Vagina (tissue), 2 donors: Measurements from ENCODE around the gene FUT8.

ENCODE experiments used
- POLR2AphosphoS5 ChIP-seq, 2 donors: sonication (generic); formaldehyde crosslinking; IDR thresholded peaks; one replicate each; pipeline ENCODE4 v1.9.0; 2017; ENCODE audit warnings: antibody characterized with exemption in 2 of 2, mild to moderate bottlenecking in 2 of 2, low read depth in 1 of 2; ENCODE audit not compliant: insufficient read depth in 1 of 2
- TF ChIP-seq, protein P1 (sequence below), 3 experiments: fragments of 450-650 bp in 2 of 3; fragments of 200-600 bp in 1 of 3; sonication (generic) in 1 of 3; IDR thresholded peaks; one replicate each; pipeline ENCODE4 v1.5.1; 2017 to 2019; ENCODE audit warnings: antibody characterized with exemption in 3 of 3, mild to moderate bottlenecking in 2 of 3, moderate library complexity in 2 of 3

DNA sequence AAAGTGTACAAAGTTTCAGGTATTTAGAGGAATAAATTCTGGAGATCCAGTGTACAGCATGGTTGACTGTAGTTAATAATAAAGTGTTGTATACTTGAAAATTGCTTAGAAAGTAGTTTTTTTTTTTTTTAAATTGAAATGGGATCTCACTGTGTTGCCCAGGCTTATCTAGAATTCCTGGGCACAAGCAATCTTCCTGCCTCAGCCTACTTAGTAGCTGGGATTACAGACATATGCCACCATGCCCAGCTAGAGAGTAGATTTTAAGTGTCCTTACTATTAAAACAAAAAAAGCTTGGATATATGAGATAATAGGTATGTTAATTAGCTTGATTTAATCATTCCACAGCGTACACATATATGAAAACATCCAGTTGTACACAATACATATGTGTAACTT lies 27.7 kb downstream of the FUT8 start:
- TF ChIP-seq, protein P1, sequence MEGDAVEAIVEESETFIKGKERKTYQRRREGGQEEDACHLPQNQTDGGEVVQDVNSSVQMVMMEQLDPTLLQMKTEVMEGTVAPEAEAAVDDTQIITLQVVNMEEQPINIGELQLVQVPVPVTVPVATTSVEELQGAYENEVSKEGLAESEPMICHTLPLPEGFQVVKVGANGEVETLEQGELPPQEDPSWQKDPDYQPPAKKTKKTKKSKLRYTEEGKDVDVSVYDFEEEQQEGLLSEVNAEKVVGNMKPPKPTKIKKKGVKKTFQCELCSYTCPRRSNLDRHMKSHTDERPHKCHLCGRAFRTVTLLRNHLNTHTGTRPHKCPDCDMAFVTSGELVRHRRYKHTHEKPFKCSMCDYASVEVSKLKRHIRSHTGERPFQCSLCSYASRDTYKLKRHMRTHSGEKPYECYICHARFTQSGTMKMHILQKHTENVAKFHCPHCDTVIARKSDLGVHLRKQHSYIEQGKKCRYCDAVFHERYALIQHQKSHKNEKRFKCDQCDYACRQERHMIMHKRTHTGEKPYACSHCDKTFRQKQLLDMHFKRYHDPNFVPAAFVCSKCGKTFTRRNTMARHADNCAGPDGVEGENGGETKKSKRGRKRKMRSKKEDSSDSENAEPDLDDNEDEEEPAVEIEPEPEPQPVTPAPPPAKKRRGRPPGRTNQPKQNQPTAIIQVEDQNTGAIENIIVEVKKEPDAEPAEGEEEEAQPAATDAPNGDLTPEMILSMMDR (IDR thresholded peaks at IDR 0.05), result no peak
- TF ChIP-seq POLR2AphosphoS5 (IDR thresholded peaks at IDR 0.05; ENCODE audit: insufficient read depth in 1 of 2, low read depth in 1 of 2), result no peak
